ENCODE results near the gene AKR1A1. TPM values are rescaled to one million over a fixed set of nuclear protein-coding genes. Genes with fewer than 3 reads are reported as not detected.

The AKR1A1 gene
- total RNA-seq, 2 donors from 2014 or later: 200 to 239 TPM

DNA sequence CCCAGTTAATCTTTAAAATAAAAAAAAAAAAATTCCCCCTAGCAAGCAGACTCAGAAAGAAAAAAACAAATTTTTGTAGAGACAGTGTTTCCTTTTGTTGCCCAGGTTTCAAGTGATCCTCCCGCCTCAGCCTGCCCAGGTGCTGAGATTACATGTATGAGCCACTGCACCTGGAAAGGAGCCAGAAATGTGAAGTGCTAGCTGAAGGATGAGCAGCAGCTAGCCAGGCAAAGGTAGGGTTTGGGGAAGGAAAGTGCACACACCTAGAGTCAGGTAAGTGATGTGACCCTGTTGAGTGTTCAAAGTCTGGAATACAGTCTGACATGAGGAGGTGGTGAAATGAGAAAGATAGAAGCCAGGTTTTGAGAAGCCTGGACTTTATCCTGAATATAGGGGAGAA lies 1.7 kb downstream of the AKR1A1 start:
- peaks cover 26% of the 10 kb centered on the region for H3K36me3 Mint-ChIP-seq (ENCODE audit: low read depth)
- 97 to 100% methylated on average over 1 of the region's 1 CpG for WGBS, 2 experiments (ENCODE audit: insufficient coverage in 1 of 2, insufficient read length in 1 of 2)
- no peak for DNase-seq
- Histone ChIP-seq H3K4me3 (ENCODE audit: low read length) (peak overlapping the region; percentile 87), H3K4me1 (ENCODE audit: control insufficient read depth, insufficient read depth, low read length) (no peaks in the 10 kb centered on the region), H3K27me3 (ENCODE audit: control insufficient read depth, insufficient read depth, low read length, poor library complexity, severe bottlenecking) (no peaks in the 10 kb centered on the region), H3K9me3 (ENCODE audit: control insufficient read depth, low read length) (no peaks in the 10 kb centered on the region), H3K27ac (ENCODE audit: low read depth, low read length) (no peak overlapping the region), H3K36me3 (ENCODE audit: control insufficient read depth, insufficient read depth, low read length) (peaks cover 34% of the 10 kb centered on the region), H3K9ac (ENCODE audit: extremely low read depth, low read length, poor library complexity, severe bottlenecking) (peak overlapping the region; percentile 71)
- H3K9me3 Mint-ChIP-seq: no peaks in the 10 kb centered on the region
- TF ChIP-seq, protein P1, sequence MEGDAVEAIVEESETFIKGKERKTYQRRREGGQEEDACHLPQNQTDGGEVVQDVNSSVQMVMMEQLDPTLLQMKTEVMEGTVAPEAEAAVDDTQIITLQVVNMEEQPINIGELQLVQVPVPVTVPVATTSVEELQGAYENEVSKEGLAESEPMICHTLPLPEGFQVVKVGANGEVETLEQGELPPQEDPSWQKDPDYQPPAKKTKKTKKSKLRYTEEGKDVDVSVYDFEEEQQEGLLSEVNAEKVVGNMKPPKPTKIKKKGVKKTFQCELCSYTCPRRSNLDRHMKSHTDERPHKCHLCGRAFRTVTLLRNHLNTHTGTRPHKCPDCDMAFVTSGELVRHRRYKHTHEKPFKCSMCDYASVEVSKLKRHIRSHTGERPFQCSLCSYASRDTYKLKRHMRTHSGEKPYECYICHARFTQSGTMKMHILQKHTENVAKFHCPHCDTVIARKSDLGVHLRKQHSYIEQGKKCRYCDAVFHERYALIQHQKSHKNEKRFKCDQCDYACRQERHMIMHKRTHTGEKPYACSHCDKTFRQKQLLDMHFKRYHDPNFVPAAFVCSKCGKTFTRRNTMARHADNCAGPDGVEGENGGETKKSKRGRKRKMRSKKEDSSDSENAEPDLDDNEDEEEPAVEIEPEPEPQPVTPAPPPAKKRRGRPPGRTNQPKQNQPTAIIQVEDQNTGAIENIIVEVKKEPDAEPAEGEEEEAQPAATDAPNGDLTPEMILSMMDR (conservative IDR thresholded peaks at IDR 0.05): no peak
- peak overlapping the region; percentile 91 for H3K4me3 Mint-ChIP-seq
- H3K4me1 Mint-ChIP-seq: peaks cover 8% of the 10 kb centered on the region
- no peak overlapping the region for H3K27ac Mint-ChIP-seq
- no peaks in the 10 kb centered on the region for H3K27me3 Mint-ChIP-seq (ENCODE audit: insufficient read depth)

DNA sequence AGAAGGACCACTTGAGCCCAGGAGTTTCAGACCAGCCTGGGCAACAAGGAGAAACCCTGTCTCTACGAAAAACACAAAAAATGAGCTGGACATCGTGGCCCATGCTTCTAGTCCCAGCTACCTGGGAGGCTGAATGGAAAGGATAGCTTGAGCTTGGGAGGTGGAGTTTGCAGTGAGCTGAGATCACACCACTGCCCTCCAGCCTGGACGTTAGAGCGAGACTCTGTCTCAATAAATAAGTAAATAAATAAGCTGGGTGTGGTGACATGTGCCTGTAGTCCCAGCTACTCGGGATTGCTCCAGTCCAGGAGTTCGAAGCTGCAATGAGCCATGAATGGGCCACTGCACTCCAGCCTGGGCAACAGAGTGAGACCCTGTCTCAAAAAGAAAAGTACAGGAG lies 3.6 kb downstream of the AKR1A1 start:
- no peaks in the 10 kb centered on the region for H3K27me3 ChIP-seq (ENCODE audit: control insufficient read depth, insufficient read depth, low read length, poor library complexity, severe bottlenecking)
- H3K9me3 ChIP-seq (ENCODE audit: control insufficient read depth, low read length): no peaks in the 10 kb centered on the region
- no peak overlapping the region for H3K27ac Mint-ChIP-seq
- no peak overlapping the region for H3K9ac ChIP-seq (ENCODE audit: extremely low read depth, low read length, poor library complexity, severe bottlenecking)
- H3K4me1 Mint-ChIP-seq: peaks cover 8% of the 10 kb centered on the region
- TF ChIP-seq, protein P1 (conservative IDR thresholded peaks at IDR 0.05): no peak
- peaks cover 47% of the 10 kb centered on the region for H3K36me3 ChIP-seq (ENCODE audit: control insufficient read depth, insufficient read depth, low read length)
- no peak overlapping the region for H3K4me3 Mint-ChIP-seq
- 92 to 100% methylated on average over 4 to 6 of the region's 6 CpGs for WGBS, 2 experiments (ENCODE audit: insufficient coverage in 1 of 2, insufficient read length in 1 of 2)
- no peaks in the 10 kb centered on the region for H3K4me1 ChIP-seq (ENCODE audit: control insufficient read depth, insufficient read depth, low read length)
- H3K4me3 ChIP-seq (ENCODE audit: low read length): no peak overlapping the region
- no peak for DNase-seq
- H3K9me3 Mint-ChIP-seq: no peaks in the 10 kb centered on the region
- no peak overlapping the region for H3K27ac ChIP-seq (ENCODE audit: low read depth, low read length)
- peaks cover 30% of the 10 kb centered on the region for H3K36me3 Mint-ChIP-seq (ENCODE audit: low read depth)
- no peaks in the 10 kb centered on the region for H3K27me3 Mint-ChIP-seq (ENCODE audit: insufficient read depth)

DNA sequence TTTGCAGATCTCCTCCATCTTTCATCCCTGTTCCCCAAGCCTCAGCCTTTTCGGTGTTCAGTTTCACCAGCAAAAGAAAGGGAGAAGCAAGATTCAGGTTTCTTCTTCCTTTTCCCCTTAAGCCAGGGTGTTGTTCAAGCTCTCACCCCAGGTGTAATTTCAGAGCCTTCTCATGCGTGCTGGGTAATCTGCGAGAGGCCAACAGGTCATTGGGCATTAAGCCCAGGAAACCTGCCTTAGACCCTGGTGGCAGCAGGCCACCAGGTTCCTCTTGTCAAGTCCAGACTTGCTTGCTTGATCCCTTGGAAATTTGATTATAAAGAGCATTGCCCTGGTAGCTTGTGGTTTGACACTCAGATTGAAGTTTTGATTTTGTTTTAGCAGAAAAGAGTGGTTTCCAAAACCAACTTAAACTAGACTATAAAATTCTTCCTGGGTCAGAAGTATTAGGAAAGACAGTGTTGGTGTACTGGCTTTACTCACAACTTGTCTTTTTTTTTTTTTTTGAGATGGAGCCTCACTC lies 6.9 kb downstream of the AKR1A1 start:
- Mint-ChIP-seq H3K27ac (peak overlapping the region; percentile 81), H3K4me1 (peaks cover 2% of the 10 kb centered on the region), H3K9me3 (no peaks in the 10 kb centered on the region), H3K4me3 (no peak overlapping the region), H3K36me3 (ENCODE audit: low read depth) (peaks cover 52% of the 10 kb centered on the region), H3K27me3 (ENCODE audit: insufficient read depth) (no peaks in the 10 kb centered on the region)
- Histone ChIP-seq H3K9me3 (ENCODE audit: control insufficient read depth, low read length) (no peaks in the 10 kb centered on the region), H3K4me3 (ENCODE audit: low read length) (no peak overlapping the region), H3K4me1 (ENCODE audit: control insufficient read depth, insufficient read depth, low read length) (no peaks in the 10 kb centered on the region), H3K36me3 (ENCODE audit: control insufficient read depth, insufficient read depth, low read length) (peaks cover 62% of the 10 kb centered on the region), H3K9ac (ENCODE audit: extremely low read depth, low read length, poor library complexity, severe bottlenecking) (no peak overlapping the region), H3K27ac (ENCODE audit: low read depth, low read length) (no peak overlapping the region), H3K27me3 (ENCODE audit: control insufficient read depth, insufficient read depth, low read length, poor library complexity, severe bottlenecking) (no peaks in the 10 kb centered on the region)
- DNase-seq: no peak
- TF ChIP-seq, protein P1 (conservative IDR thresholded peaks at IDR 0.05): no peak
- WGBS, 2 experiments (ENCODE audit: insufficient coverage in 1 of 2, insufficient read length in 1 of 2): 93 to 95% methylated on average over 3 of the region's 3 CpGs
